ENCODE data around the gene COL23A1. TPM values are rescaled to one million over a fixed set of nuclear protein-coding genes. Genes with fewer than 3 reads are reported as not detected.

COL23A1 gene
- total RNA-seq, 1 experiment from 2014 or later = 15.0 TPM

DNA sequence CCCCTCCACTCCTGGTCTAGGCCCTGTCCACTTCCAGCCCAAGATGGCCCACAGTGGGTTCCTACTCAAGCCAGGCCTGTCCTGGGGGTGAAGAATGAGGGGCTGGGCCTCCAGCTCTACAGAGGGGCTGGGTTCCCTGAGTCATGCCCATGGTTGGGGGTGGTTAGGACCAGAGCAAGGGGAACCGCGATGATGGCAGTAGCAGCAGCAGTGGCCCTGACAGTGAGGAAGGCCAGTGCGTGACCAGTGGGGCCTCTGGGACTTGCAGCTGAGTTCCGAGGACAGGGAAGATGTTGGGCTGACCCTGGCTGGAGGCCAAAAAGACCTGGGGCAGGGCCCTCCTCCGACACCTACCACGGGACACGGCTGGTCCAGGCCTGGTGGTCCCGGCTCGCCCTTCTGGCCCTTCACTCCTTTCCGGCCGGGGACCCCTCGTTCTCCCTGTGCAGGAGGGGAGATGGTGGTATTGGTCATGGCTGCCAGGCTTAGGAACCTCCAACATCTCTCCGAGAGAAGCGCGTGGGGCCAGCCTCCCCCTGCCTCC lies 348.4 kb downstream of the COL23A1 start:
- POLR2A ChIA-PET = no interaction called here
- H3K36me3 Mint-ChIP-seq = no peaks in the 10 kb centered on the region

GRCh38 chr5:178241231-178241663 lies 348.9 kb downstream of the COL23A1 start:
- TF ChIP-seq, protein P1, sequence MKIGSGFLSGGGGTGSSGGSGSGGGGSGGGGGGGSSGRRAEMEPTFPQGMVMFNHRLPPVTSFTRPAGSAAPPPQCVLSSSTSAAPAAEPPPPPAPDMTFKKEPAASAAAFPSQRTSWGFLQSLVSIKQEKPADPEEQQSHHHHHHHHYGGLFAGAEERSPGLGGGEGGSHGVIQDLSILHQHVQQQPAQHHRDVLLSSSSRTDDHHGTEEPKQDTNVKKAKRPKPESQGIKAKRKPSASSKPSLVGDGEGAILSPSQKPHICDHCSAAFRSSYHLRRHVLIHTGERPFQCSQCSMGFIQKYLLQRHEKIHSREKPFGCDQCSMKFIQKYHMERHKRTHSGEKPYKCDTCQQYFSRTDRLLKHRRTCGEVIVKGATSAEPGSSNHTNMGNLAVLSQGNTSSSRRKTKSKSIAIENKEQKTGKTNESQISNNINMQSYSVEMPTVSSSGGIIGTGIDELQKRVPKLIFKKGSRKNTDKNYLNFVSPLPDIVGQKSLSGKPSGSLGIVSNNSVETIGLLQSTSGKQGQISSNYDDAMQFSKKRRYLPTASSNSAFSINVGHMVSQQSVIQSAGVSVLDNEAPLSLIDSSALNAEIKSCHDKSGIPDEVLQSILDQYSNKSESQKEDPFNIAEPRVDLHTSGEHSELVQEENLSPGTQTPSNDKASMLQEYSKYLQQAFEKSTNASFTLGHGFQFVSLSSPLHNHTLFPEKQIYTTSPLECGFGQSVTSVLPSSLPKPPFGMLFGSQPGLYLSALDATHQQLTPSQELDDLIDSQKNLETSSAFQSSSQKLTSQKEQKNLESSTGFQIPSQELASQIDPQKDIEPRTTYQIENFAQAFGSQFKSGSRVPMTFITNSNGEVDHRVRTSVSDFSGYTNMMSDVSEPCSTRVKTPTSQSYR (CRISPR knock-in tag; IDR thresholded peaks at IDR 0.05) = no peak
- TF ChIP-seq, protein P2, sequence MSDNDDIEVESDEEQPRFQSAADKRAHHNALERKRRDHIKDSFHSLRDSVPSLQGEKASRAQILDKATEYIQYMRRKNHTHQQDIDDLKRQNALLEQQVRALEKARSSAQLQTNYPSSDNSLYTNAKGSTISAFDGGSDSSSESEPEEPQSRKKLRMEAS (CRISPR knock-in tag; IDR thresholded peaks at IDR 0.05) = no peak
- TF ChIP-seq GABPB1 (CRISPR knock-in tag; IDR thresholded peaks at IDR 0.05) (no peak), NR3C1 (CRISPR knock-in tag; conservative IDR thresholded peaks at IDR 0.05; ENCODE audit: low read depth) (no peak), ZNF232 (CRISPR knock-in tag; IDR thresholded peaks at IDR 0.05) (no peak), OVOL2 (CRISPR knock-in tag; IDR thresholded peaks at IDR 0.05; ENCODE audit: borderline replicate concordance) (no peak), ZNF416 (CRISPR knock-in tag; IDR thresholded peaks at IDR 0.05) (no peak), STAT6 (CRISPR knock-in tag; conservative IDR thresholded peaks at IDR 0.05; ENCODE audit: low read depth) (no peak), RORB (CRISPR knock-in tag; IDR thresholded peaks at IDR 0.05) (no peak), SP1 (CRISPR knock-in tag; conservative IDR thresholded peaks at IDR 0.05) (no peak)
- TF ChIP-seq, protein P3, sequence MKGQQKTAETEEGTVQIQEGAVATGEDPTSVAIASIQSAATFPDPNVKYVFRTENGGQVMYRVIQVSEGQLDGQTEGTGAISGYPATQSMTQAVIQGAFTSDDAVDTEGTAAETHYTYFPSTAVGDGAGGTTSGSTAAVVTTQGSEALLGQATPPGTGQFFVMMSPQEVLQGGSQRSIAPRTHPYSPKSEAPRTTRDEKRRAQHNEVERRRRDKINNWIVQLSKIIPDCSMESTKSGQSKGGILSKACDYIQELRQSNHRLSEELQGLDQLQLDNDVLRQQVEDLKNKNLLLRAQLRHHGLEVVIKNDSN (CRISPR knock-in tag; IDR thresholded peaks at IDR 0.05) = no peak
- H3K4me1 Mint-ChIP-seq = peaks cover 7% of the 10 kb centered on the region
- ChIA-PET POLR2A (no interaction called here), CTCF (no interaction called here)
- H3K36me3 Mint-ChIP-seq = no peaks in the 10 kb centered on the region
- H3K9me3 Mint-ChIP-seq = no peaks in the 10 kb centered on the region
- H3K27me3 Mint-ChIP-seq (ENCODE audit: low read depth) = no peaks in the 10 kb centered on the region
- DNase-seq (ENCODE audit: low spot score) (no peak), ATAC-seq (no peak)
- H3K4me3 Mint-ChIP-seq = no peak overlapping the region
- H3K27ac Mint-ChIP-seq = no peak overlapping the region

More for the DNA sequence above, 348.4 kb downstream of the COL23A1 start:
- no peak for DNase-seq (ENCODE audit: low spot score)
- peaks cover 7% of the 10 kb centered on the region for H3K4me1 Mint-ChIP-seq
- no peaks in the 10 kb centered on the region for H3K27me3 Mint-ChIP-seq (ENCODE audit: low read depth)
- no peak for TF ChIP-seq NFATC4 (CRISPR knock-in tag; IDR thresholded peaks at IDR 0.05)
- no peak for TF ChIP-seq FOXJ3 (CRISPR knock-in tag; IDR thresholded peaks at IDR 0.05; ENCODE audit: borderline replicate concordance)
- TF ChIP-seq ZNF121 (CRISPR knock-in tag; IDR thresholded peaks at IDR 0.05) = no peak
- no peak for TF ChIP-seq USF2 (CRISPR knock-in tag; IDR thresholded peaks at IDR 0.05)
- TF ChIP-seq HMGA2 (CRISPR knock-in tag; IDR thresholded peaks at IDR 0.05) = no peak
- TF ChIP-seq ZNF416 (CRISPR knock-in tag; IDR thresholded peaks at IDR 0.05) = no peak
- no peak for TF ChIP-seq ZBTB43 (CRISPR knock-in tag; IDR thresholded peaks at IDR 0.05)
- TF ChIP-seq E2F4 (CRISPR knock-in tag; IDR thresholded peaks at IDR 0.05; ENCODE audit: borderline replicate concordance, low read depth) = no peak
- TF ChIP-seq CREM (CRISPR knock-in tag; IDR thresholded peaks at IDR 0.05) = no peak
- no peak for TF ChIP-seq TCF7 (CRISPR knock-in tag; IDR thresholded peaks at IDR 0.05; ENCODE audit: low read depth)
- no peak for TF ChIP-seq ATF1 (CRISPR knock-in tag; IDR thresholded peaks at IDR 0.05)
- H3K4me3 Mint-ChIP-seq = no peak overlapping the region
- CTCF ChIA-PET = no interaction called here
- ATAC-seq = no peak
- no peaks in the 10 kb centered on the region for H3K9me3 Mint-ChIP-seq
- H3K27ac Mint-ChIP-seq = no peak overlapping the region
